Central memory CD8-positive, alpha-beta T cell (primary cell): Measurements from ENCODE around the gene UBA52.
"Not testable (repeated sequence)": the region's sequence is repeated elsewhere in the genome, so short reads cannot be mapped to it uniquely, and the experiment has no call there.

Experiments used
- ATAC-seq: fragments of 150-1000 bp; cut with Tn5 transposase; replicated peaks from 2 replicates; pipeline ENCODE4 v1.10.0; 2022; ENCODE audit warnings: mild to moderate bottlenecking, moderate FRiP score, moderate number of reproducible peaks; ENCODE audit not compliant: poor library complexity, severe bottlenecking; ENCODE audit errors: extremely low read depth
- DNase-seq, 2 donors: peaks; one replicate each; pipeline ENCODE4 v3.0.0; 2021; ENCODE audit warnings: low spot score in 2 of 2
- H3K27ac Mint-ChIP-seq: one replicate; pipeline ENCODE4 v1.8.0; 2022; ENCODE audit warnings: low read depth, mild to moderate bottlenecking, moderate library complexity, mixed read lengths
- H3K27me3 Mint-ChIP-seq: one replicate; pipeline ENCODE4 v1.8.0; 2022; ENCODE audit warnings: mixed read lengths
- H3K36me3 Mint-ChIP-seq: one replicate; pipeline ENCODE4 v1.8.0; 2022; ENCODE audit warnings: mild to moderate bottlenecking, moderate library complexity, mixed read lengths; ENCODE audit not compliant: insufficient read depth
- H3K4me1 Mint-ChIP-seq: one replicate; pipeline ENCODE4 v1.8.0; 2022; ENCODE audit warnings: mixed read lengths
- H3K4me3 Mint-ChIP-seq: one replicate; pipeline ENCODE4 v1.8.0; 2022; ENCODE audit warnings: mild to moderate bottlenecking, moderate library complexity, mixed read lengths
- H3K9me3 Mint-ChIP-seq: one replicate; pipeline ENCODE4 v1.8.0; 2022; ENCODE audit warnings: mixed read lengths

UBA52 gene

GRCh38 chr19:18571564-18572344, at the start of gene UBA52:
UBA52 (plus strand) TSS chr19:18571857; CDS start chr19:18573301, 1,444 bp downstream.
- H3K27ac Mint-ChIP-seq = peak within 1 kb of the TSS; percentile 97
- peak; percentile 96 for ATAC-seq
- H3K4me3 Mint-ChIP-seq = peak within 1 kb of the TSS; percentile 94
- DNase-seq = peak; percentile 99
- H3K9me3 Mint-ChIP-seq = no peaks in the 10 kb centered on the region
- no peaks in the 10 kb centered on the region for H3K27me3 Mint-ChIP-seq
- H3K36me3 Mint-ChIP-seq = peaks cover 58% of the 10 kb centered on the region
- H3K4me1 Mint-ChIP-seq = peaks cover 25% of the 10 kb centered on the region

DNA sequence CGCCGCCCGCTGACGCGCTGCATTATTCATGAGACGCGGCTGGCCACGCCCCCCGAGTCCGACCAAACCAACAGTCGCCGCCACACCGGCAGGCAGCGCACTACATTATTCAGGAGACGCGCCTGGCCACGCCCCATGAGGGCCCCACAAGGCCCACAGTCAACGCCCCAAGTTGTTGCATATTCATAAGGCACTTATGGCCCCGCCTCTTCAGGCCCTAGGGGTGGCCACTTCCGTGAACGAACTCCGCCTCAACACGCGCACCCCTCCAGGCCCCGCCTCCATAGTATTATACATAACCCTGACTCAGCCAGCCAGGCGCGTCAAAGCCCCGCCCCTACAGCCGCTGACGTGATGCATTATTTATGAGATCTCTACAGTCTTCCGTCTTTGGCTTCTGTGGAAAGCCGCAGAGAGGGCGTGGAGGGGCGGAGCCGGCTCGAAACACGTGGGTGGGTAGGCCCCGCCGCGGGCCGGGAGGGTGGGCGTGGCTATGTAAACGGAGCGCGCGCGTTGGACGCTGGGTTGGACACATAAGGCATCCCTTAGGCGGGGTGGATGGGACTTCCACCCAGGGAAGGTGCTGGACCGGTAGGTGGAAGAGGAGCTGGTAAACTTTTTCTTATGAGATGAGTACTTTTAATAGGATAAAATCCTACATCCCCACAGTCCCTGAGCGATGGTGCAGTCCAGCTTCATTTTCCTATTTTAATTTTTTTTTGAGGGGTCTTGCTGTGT, 49.4 kb upstream of the UBA52 start:
- Mint-ChIP-seq H3K9me3 (no peaks in the 10 kb centered on the region), H3K27me3 (no peaks in the 10 kb centered on the region), H3K4me3 (peak overlapping the region; percentile 96), H3K4me1 (peaks cover 34% of the 10 kb centered on the region), H3K27ac (peak overlapping the region; percentile 93), H3K36me3 (peaks cover 16% of the 10 kb centered on the region)
- ATAC-seq = peak; percentile 86
- DNase-seq = peak; percentile 99 to 100

DNA sequence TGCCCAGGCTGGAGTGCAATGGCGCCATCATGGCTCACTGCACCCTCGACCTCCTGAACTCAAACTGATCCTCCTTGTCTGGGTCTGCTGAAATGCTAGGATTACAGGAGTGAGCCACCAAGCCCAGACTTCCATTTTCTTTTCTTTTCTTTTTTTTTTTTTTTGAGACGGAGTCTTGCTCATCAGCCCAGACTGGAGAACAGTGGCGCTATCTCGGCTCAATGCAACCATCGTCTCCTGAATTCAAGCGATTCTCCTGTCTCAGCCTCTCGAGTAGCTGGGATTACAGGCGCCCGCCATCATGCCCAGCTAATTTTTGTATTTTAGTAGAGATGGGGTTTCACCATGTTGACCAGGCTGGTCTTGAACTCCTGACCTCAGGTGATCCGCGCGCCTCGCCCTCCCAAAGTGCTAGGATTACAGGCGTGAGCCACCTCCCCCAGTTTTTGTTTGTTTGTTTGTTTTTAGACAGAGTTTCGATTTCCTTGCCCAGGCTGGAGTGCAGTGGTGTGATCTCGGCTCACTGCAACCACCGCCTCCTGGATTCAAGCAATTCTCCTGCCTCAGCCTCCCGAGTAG, 48.7 kb upstream of the UBA52 start:
- not testable (repeated sequence) for DNase-seq

DNA sequence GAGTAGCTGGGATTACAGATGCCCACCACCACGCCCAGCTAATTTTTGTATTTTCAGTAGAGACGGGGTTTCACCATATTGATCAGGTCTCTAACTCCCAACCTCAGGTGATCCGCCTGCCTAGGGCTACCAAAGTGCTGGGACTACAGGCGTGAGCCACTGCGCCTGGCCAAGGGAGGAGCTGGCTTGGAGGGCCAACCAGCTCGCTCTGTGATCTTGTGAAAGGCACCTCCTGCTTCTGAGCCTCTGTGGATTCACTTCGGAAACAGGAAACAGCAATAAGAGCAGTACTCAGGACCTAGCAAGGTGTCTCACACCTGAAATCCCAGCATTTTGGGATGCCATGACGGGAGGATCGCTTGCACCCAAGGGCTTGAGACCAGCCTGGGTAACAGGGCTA, 47.8 kb upstream of the UBA52 start:
- Mint-ChIP-seq H3K36me3 (peaks cover 16% of the 10 kb centered on the region), H3K27ac (peak overlapping the region; percentile 74), H3K4me3 (peak overlapping the region; percentile 31), H3K27me3 (no peaks in the 10 kb centered on the region), H3K9me3 (no peaks in the 10 kb centered on the region), H3K4me1 (peaks cover 25% of the 10 kb centered on the region)
- ATAC-seq (no peak), DNase-seq (no peak)

More for the DNA sequence above, 48.7 kb upstream of the UBA52 start:
- Mint-ChIP-seq H3K4me3 (peak overlapping the region; percentile 96), H3K4me1 (peaks cover 29% of the 10 kb centered on the region), H3K36me3 (peaks cover 16% of the 10 kb centered on the region), H3K27ac (peak overlapping the region; percentile 93)
- not testable (repeated sequence) for ATAC-seq, H3K27me3 Mint-ChIP-seq, H3K9me3 Mint-ChIP-seq

- no peak overlapping the region for H3K4me3 Mint-ChIP-seq
- H3K4me1 Mint-ChIP-seq = peaks cover 9% of the 10 kb centered on the region
- peaks cover 8% of the 10 kb centered on the region for H3K36me3 Mint-ChIP-seq
- H3K27me3 Mint-ChIP-seq = no peaks in the 10 kb centered on the region
- ATAC-seq = no peak
- no peak overlapping the region for H3K27ac Mint-ChIP-seq
- no peaks in the 10 kb centered on the region for H3K9me3 Mint-ChIP-seq
- DNase-seq = no peak
These were observed 45.3 kb upstream of the UBA52 start for GRCh38 chr19:18526316-18526715.

- ATAC-seq = no peak
- DNase-seq = no peak
- Mint-ChIP-seq H3K27me3 (no peaks in the 10 kb centered on the region), H3K4me1 (no peaks in the 10 kb centered on the region), H3K36me3 (peaks cover 8% of the 10 kb centered on the region), H3K9me3 (no peaks in the 10 kb centered on the region), H3K27ac (no peak overlapping the region), H3K4me3 (no peak overlapping the region)
These were observed 41.9 kb upstream of the UBA52 start for GRCh38 chr19:18529782-18530181.

GRCh38 chr19:18531485-18531884, 40.2 kb upstream of the UBA52 start:
- DNase-seq (no peak), ATAC-seq (no peak)
- no peaks in the 10 kb centered on the region for H3K9me3 Mint-ChIP-seq
- peaks cover 10% of the 10 kb centered on the region for H3K36me3 Mint-ChIP-seq
- H3K27ac Mint-ChIP-seq = no peak overlapping the region
- no peaks in the 10 kb centered on the region for H3K27me3 Mint-ChIP-seq
- H3K4me1 Mint-ChIP-seq = no peaks in the 10 kb centered on the region
- no peak overlapping the region for H3K4me3 Mint-ChIP-seq

DNA sequence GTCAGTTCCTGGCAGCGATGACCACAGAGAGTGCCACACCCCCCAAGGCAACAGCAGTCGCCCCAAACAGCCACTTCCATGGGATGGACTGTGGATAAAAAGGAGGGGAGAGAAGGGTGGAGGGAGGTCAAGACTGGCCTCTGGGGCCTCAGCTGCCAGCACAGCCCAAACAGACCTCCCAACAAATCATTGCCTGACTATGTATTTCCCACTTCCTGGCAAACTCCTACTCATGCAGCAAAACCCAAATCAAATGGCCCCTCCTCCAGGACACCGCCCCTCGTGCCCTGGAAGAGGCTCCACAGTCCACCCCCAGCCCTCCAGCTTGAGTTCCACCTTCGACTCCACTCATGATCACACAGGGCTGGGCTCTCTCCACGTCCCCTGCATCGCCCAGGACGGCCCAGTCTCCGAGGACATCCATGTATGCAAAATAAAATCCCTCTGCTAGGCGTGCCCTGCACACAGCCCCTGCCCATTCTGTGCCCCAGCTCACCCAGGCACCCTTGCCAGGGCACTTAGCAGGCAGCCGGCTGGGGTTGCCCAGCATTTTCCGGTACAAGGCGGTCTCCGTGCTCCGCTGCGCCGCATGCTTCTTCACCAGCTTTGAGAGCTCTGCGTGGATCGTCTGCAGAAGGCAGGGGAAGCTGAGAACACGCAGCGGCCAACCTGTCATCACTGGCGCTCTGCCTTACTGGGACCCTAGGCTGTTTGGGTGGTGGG, 39.3 kb upstream of the UBA52 start:
- Mint-ChIP-seq H3K27me3 (no peaks in the 10 kb centered on the region), H3K27ac (no peak overlapping the region), H3K4me3 (no peak overlapping the region), H3K36me3 (peaks cover 11% of the 10 kb centered on the region), H3K9me3 (no peaks in the 10 kb centered on the region), H3K4me1 (no peaks in the 10 kb centered on the region)
- DNase-seq (no peak), ATAC-seq (no peak)

GRCh38 chr19:18533058-18533457, 38.6 kb upstream of the UBA52 start:
- no peaks in the 10 kb centered on the region for H3K4me1 Mint-ChIP-seq
- peaks cover 11% of the 10 kb centered on the region for H3K36me3 Mint-ChIP-seq
- ATAC-seq = no peak
- no peaks in the 10 kb centered on the region for H3K9me3 Mint-ChIP-seq
- DNase-seq = no peak
- no peaks in the 10 kb centered on the region for H3K27me3 Mint-ChIP-seq
- no peak overlapping the region for H3K27ac Mint-ChIP-seq
- H3K4me3 Mint-ChIP-seq = no peak overlapping the region

GRCh38 chr19:18536475-18536874, 35.2 kb upstream of the UBA52 start:
- peaks cover 6% of the 10 kb centered on the region for H3K4me1 Mint-ChIP-seq
- H3K4me3 Mint-ChIP-seq = no peak overlapping the region
- H3K9me3 Mint-ChIP-seq = no peaks in the 10 kb centered on the region
- no peak for ATAC-seq
- H3K36me3 Mint-ChIP-seq = peaks cover 22% of the 10 kb centered on the region
- no peak overlapping the region for H3K27ac Mint-ChIP-seq
- DNase-seq = no peak
- H3K27me3 Mint-ChIP-seq = no peaks in the 10 kb centered on the region

- Mint-ChIP-seq H3K27ac (no peak overlapping the region), H3K36me3 (peaks cover 24% of the 10 kb centered on the region), H3K9me3 (no peaks in the 10 kb centered on the region), H3K27me3 (no peaks in the 10 kb centered on the region), H3K4me3 (no peak overlapping the region), H3K4me1 (peaks cover 14% of the 10 kb centered on the region)
- ATAC-seq (no peak), DNase-seq (no peak)
These were observed 34.2 kb upstream of the UBA52 start for GRCh38 chr19:18537431-18537830.

DNA sequence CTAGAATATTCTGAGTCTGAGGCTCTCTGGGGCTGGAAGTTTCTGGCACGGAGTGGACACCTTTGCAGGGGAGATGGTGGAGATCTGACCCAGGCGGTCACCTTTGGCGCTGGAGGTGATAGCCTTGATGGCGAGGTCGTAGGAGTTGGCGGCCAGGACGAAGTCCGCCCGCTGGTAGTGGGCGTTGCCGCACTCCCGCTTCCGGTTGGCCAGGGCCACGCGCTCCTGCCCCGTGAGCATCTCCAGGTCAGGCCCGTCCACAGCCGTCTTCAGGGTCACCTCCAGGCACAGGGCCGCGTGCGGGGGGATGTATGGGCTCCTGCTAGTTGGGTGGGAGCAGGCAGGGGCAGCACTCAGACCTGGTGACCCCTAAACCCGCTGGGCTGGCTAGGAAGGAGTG, 33.5 kb upstream of the UBA52 start:
- H3K36me3 Mint-ChIP-seq = peaks cover 23% of the 10 kb centered on the region
- no peak for DNase-seq
- no peak overlapping the region for H3K27ac Mint-ChIP-seq

More for the DNA sequence above, 33.5 kb upstream of the UBA52 start:
- no peak for ATAC-seq
- no peaks in the 10 kb centered on the region for H3K9me3 Mint-ChIP-seq
- no peaks in the 10 kb centered on the region for H3K27me3 Mint-ChIP-seq
- H3K4me3 Mint-ChIP-seq = no peak overlapping the region
- H3K4me1 Mint-ChIP-seq = peaks cover 19% of the 10 kb centered on the region
